ENCODE data around the gene MGA.

The MGA gene

GRCh38 chr15:41804916-41805666, 144.9 kb downstream of the MGA start:
- DNase-seq (ENCODE audit: low read depth in 2 of 3, low spot score in 1 of 3), result no peak

GRCh38 chr15:41805711-41806110, 145.5 kb downstream of the MGA start:
- DNase-seq (ENCODE audit: low read depth in 2 of 3, low spot score in 1 of 3), result no peak

GRCh38 chr15:41806291-41807181, 146.3 kb downstream of the MGA start:
- DNase-seq (ENCODE audit: low read depth in 2 of 3, low spot score in 1 of 3), result no peak

- no peak for DNase-seq (ENCODE audit: low read depth in 2 of 3, low spot score in 1 of 3)
Observed at GRCh38 chr15:41809121-41809520, 148.9 kb downstream of the MGA start.

GRCh38 chr15:41809526-41810220, 149.5 kb downstream of the MGA start:
- DNase-seq (ENCODE audit: low read depth in 2 of 3, low spot score in 1 of 3), result no peak

- no peak for DNase-seq (ENCODE audit: low read depth in 2 of 3, low spot score in 1 of 3)
Observed at GRCh38 chr15:41810651-41811431, 150.6 kb downstream of the MGA start.

- peak; percentile 56 to 75 (median 64) for DNase-seq (ENCODE audit: low read depth in 2 of 3, low spot score in 1 of 3)
Observed at GRCh38 chr15:41811432-41812195, 151.4 kb downstream of the MGA start.

GRCh38 chr15:41812820-41813375, 152.7 kb downstream of the MGA start:
- no peak for DNase-seq (ENCODE audit: low read depth in 2 of 3, low spot score in 1 of 3)

GRCh38 chr15:41813426-41813825, 153.2 kb downstream of the MGA start:
- DNase-seq (ENCODE audit: low read depth in 2 of 3, low spot score in 1 of 3), result no peak

- DNase-seq (ENCODE audit: low read depth in 2 of 3, low spot score in 1 of 3), result no peak
Observed at GRCh38 chr15:41814534-41814933, 154.3 kb downstream of the MGA start.

GRCh38 chr15:41816788-41817187, 156.6 kb downstream of the MGA start:
- no peak for DNase-seq (ENCODE audit: low read depth in 2 of 3, low spot score in 1 of 3)

GRCh38 chr15:41817327-41817726, 157.1 kb downstream of the MGA start:
- no peak for DNase-seq (ENCODE audit: low read depth in 2 of 3, low spot score in 1 of 3)

GRCh38 chr15:41817781-41818180, 157.6 kb downstream of the MGA start:
- DNase-seq (ENCODE audit: low read depth in 2 of 3, low spot score in 1 of 3), result no peak

GRCh38 chr15:41819455-41820050, 159.3 kb downstream of the MGA start:
- no peak for DNase-seq (ENCODE audit: low read depth in 2 of 3, low spot score in 1 of 3)

GRCh38 chr15:41820791-41821423, 160.7 kb downstream of the MGA start:
- DNase-seq (ENCODE audit: low read depth in 2 of 3, low spot score in 1 of 3), result no peak

GRCh38 chr15:41821831-41822230, 161.6 kb downstream of the MGA start:
- no peak for DNase-seq (ENCODE audit: low read depth in 2 of 3, low spot score in 1 of 3)

GRCh38 chr15:41822471-41822870, 162.3 kb downstream of the MGA start:
- no peak for DNase-seq (ENCODE audit: low read depth in 2 of 3, low spot score in 1 of 3)
